ENCODE data around the gene RPS23. TPM values are rescaled to one million over a fixed set of nuclear protein-coding genes. Genes with fewer than 3 reads are reported as not detected.
"Not testable (repeated sequence)": the region's sequence is repeated elsewhere in the genome, so short reads cannot be mapped to it uniquely, and the experiment has no call there.

The RPS23 gene
- total RNA-seq, 2 donors from 2014 or later: 953 to 1,329 TPM

DNA sequence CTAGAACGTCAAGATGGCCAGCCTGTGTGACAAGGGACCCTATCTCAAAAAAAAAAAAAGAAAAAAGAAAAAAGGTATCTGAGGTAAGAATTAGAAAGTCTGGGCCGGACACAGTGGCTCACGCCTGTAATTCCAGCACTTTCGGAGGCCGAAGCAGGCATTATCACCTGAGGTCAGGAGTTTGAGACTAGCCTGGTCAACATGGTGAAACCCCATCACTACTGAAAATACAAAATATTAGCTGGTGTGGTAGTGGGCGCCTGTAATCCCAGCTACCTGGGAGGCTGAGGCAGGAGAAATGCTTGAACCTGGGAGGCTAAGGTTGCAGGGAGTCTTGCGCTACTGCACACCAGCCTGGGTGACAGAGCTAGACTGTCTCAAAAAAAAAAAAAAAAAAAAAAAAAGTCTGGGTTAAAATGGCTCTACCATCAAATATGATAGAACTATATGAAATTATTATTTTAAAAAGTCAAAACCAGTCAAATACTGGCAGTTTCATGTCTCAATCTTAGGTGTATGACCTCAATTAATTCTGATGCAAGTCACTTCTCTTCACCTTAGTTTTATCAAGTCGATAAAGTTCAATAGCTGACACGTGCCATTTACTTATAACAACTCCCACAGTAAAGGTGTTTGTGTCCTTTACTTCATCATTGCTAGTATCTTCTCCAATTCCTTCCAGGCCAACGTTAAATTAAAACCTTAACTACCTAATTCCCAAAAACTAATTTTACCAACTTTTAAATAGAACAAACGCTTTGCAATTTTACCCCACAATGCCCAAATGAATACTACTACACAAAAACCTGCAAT is 1.1 kb downstream of the RPS23 start:
- H3K27me3 ChIP-seq: no peaks in the 10 kb centered on the region
- 63 to 65% methylated on average over 11 of the region's 11 CpGs for WGBS, 2 donors
- peaks cover 23% of the 10 kb centered on the region for H3K4me1 ChIP-seq
- no peak for ATAC-seq
- TF ChIP-seq, protein P1, sequence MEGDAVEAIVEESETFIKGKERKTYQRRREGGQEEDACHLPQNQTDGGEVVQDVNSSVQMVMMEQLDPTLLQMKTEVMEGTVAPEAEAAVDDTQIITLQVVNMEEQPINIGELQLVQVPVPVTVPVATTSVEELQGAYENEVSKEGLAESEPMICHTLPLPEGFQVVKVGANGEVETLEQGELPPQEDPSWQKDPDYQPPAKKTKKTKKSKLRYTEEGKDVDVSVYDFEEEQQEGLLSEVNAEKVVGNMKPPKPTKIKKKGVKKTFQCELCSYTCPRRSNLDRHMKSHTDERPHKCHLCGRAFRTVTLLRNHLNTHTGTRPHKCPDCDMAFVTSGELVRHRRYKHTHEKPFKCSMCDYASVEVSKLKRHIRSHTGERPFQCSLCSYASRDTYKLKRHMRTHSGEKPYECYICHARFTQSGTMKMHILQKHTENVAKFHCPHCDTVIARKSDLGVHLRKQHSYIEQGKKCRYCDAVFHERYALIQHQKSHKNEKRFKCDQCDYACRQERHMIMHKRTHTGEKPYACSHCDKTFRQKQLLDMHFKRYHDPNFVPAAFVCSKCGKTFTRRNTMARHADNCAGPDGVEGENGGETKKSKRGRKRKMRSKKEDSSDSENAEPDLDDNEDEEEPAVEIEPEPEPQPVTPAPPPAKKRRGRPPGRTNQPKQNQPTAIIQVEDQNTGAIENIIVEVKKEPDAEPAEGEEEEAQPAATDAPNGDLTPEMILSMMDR (IDR thresholded peaks at IDR 0.05): no peak
- no peak for TF ChIP-seq POLR2A (IDR thresholded peaks at IDR 0.05)
- peak overlapping the region in 3 of 4 donors; percentile 78 to 87 (median 85) for H3K27ac ChIP-seq
- no peaks in the 10 kb centered on the region for H3K9me3 ChIP-seq
- H3K4me3 ChIP-seq: peak overlapping the region; percentile 77 to 95
- peaks cover 11 to 12% of the 10 kb centered on the region in 2 donors for H3K36me3 ChIP-seq (replicated peaks in 1 of 2; ENCODE audit: insufficient read depth in 1 of 2, low read depth in 2 of 2)
- intact Hi-C loops (cut with DNase I): no loop called here
- no peak for DNase-seq

DNA sequence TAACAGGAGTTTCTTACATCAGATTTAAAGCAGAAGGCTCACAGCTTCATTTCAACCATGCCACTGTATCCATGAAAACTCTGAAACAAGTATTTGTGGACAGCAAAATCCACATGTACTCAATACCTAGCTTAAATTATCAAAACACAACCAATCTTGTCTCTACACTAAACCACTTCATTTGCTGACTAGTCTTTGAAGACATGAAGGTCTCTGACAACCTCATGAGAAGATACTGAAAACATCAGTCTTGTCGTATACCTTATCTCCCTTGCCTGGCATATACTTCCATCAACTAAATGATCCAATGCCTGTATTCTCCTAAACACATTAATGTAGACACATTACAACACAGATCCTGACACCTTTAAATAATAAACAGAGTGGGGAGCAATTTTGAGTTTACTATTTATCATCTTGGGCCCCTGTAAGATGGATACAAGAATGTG is 2.9 kb downstream of the RPS23 start:
- Histone ChIP-seq H3K27ac (no peak overlapping the region), H3K27me3 (no peaks in the 10 kb centered on the region), H3K36me3 (replicated peaks in 1 of 2; ENCODE audit: insufficient read depth in 1 of 2, low read depth in 2 of 2) (peaks cover 11 to 12% of the 10 kb centered on the region in 2 donors), H3K4me3 (no peak overlapping the region), H3K4me1 (peaks cover 23% of the 10 kb centered on the region), H3K9me3 (no peaks in the 10 kb centered on the region)
- TF ChIP-seq, protein P1 (IDR thresholded peaks at IDR 0.05): no peak
- TF ChIP-seq POLR2A (IDR thresholded peaks at IDR 0.05): no peak
- ATAC-seq (no peak), DNase-seq (no peak)
- WGBS, 2 donors: 93 to 97% methylated on average over 1 of the region's 1 CpG
- intact Hi-C loops (cut with DNase I): no loop called here

DNA sequence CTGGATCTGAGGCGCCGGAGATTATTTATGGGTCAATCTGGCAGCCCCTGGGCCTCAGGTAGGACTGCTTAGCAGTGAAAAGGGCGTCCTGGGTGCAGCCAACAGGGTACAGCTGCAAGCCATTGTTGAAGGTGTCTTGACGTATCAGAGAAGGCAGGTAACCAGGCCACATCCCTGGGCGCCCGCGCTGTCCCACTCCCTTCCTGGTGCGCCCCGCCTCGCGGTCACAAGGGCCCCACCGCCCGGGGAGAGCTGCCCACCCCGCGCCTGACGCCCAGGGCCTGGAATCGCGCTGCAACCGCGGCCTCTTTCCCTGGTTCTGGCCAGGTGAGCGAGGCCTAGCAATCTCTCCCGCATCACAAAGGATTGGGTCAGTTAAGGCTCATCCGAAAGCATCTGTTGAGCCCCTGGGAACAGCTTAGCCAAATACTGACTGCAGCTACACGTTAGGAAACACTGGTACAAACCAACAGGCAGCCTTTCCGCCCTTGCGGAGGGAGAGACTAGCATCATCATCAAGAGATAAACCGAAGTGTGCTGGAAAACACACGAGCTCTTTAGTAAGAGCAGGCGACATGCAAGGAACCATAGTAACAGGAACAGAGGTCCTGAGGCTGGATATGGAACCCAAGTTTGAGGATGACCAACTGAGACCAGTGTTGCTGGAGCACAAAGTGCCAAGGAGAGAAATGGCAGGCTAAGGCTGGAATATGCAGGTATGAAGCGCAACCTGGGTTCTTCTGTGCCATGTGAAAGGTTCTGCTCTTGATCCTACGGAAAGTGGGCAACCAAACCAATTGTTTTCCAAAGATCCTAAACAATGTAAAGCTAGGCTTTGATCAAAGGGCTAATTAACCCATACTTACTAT is 3.6 kb downstream of the RPS23 start:
- Histone ChIP-seq H3K4me1 (peaks cover 23% of the 10 kb centered on the region), H3K9me3 (no peaks in the 10 kb centered on the region), H3K27ac (no peak overlapping the region), H3K4me3 (no peak overlapping the region), H3K27me3 (no peaks in the 10 kb centered on the region), H3K36me3 (replicated peaks in 1 of 2; ENCODE audit: insufficient read depth in 1 of 2, low read depth in 2 of 2) (peaks cover 11 to 12% of the 10 kb centered on the region in 2 donors)
- intact Hi-C loops (cut with DNase I): no loop called here
- no peak for ATAC-seq
- WGBS, 2 donors: 85 to 89% methylated on average over 15 to 31 of the region's 31 CpGs
- TF ChIP-seq POLR2A (IDR thresholded peaks at IDR 0.05): no peak
- TF ChIP-seq, protein P1 (IDR thresholded peaks at IDR 0.05): no peak
- DNase-seq: no peak

DNA sequence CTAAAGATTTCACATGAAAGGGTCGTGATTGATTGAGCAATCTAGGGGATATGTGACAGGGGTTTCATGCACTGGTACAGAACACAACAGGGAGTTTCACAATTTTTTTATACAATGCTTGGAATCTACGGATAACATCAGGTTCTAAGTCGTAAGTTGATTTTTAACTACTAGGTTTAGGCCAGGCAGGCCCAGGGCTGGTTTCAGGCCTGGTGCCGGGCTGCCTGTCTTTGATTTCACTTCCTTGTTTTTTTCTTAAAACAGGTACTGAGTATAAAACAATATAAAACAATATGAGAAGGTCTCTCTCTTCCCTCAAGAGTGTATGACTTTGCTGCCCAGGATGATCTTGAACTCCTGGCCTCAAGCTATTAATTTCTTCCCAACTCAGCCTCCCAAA is 4.7 kb downstream of the RPS23 start:
- intact Hi-C loops (cut with DNase I); H3K27me3 ChIP-seq; ATAC-seq; DNase-seq; H3K27ac ChIP-seq; H3K9me3 ChIP-seq; H3K4me3 ChIP-seq: not testable (repeated sequence)
- 77 to 89% methylated on average over 4 of the region's 4 CpGs for WGBS, 2 donors
- Histone ChIP-seq H3K36me3 (replicated peaks in 1 of 2; ENCODE audit: insufficient read depth in 1 of 2, low read depth in 2 of 2) (peaks cover 11 to 12% of the 10 kb centered on the region in 2 donors), H3K4me1 (peaks cover 15% of the 10 kb centered on the region)

DNA sequence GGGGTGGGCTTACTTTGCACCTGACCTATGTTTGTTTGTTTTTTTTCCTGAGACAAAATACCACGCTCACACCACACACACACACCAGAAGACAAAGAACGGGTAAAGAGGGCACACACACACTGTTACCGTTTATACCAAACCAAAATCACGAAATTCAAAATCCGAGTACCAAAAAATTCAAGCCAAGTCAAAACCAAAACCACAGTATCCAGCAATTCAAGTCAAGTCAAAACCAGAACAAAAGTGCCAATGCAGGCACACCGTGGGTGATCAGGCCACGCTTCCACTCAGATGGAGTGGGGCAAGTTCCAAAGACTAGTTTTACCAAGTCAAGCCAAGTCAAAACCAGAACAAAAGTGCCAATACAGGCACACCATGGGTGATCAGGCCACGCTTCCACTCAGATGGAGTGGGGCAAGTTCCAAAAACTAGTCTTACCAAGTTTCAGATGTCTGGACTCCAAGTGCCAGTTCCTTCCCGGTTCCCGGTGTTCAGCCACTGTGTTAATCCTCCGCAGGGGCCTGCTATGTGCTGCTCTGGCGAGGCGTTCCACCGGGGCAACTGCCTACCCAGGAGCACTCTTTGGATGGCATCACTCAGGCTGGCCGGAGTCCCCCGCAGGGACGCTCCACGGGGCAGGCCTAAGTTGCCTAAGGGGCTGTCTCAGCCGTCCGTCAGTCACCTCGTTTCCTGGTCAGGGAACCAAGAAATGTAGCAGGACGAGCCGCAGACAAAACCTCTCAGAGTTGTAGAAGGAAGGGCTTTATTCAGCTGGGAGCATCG is 5.4 kb downstream of the RPS23 start:
- Histone ChIP-seq H3K4me1 (peaks cover 15% of the 10 kb centered on the region), H3K36me3 (replicated peaks in 1 of 2; ENCODE audit: insufficient read depth in 1 of 2, low read depth in 2 of 2) (peaks cover 11 to 12% of the 10 kb centered on the region in 2 donors)
- H3K27me3 ChIP-seq; H3K9me3 ChIP-seq; intact Hi-C loops (cut with DNase I); H3K4me3 ChIP-seq; H3K27ac ChIP-seq; DNase-seq; ATAC-seq: not testable (repeated sequence)
- WGBS, 2 donors: 88 to 90% methylated on average over 20 to 24 of the region's 24 CpGs

DNA sequence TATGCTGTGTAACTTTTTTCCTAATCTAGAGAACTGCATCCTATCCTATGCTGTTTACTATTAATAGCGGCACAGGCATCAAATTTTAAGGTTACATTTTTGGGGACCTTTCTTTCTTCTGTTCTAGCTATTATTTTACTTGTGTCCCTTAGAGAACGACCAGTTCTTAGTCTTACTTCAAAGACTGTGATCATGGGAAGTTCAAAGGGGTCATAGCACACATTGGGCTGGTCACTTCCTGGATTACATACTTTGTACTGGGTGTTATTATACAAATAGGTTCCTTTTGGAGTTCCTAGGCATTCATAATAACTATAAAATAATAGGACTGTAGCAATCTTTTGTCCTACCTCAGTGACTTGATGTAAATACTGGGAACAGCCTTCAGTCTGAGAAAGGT is 8.8 kb downstream of the RPS23 start:
- intact Hi-C loops (cut with DNase I); H3K27me3 ChIP-seq; H3K36me3 ChIP-seq (replicated peaks in 1 of 2; ENCODE audit: insufficient read depth in 1 of 2, low read depth in 2 of 2); H3K4me1 ChIP-seq; H3K4me3 ChIP-seq; H3K27ac ChIP-seq; ATAC-seq; DNase-seq; H3K9me3 ChIP-seq: not testable (repeated sequence)
- WGBS, 2 donors: 89 to 95% methylated on average over 2 of the region's 2 CpGs

DNA sequence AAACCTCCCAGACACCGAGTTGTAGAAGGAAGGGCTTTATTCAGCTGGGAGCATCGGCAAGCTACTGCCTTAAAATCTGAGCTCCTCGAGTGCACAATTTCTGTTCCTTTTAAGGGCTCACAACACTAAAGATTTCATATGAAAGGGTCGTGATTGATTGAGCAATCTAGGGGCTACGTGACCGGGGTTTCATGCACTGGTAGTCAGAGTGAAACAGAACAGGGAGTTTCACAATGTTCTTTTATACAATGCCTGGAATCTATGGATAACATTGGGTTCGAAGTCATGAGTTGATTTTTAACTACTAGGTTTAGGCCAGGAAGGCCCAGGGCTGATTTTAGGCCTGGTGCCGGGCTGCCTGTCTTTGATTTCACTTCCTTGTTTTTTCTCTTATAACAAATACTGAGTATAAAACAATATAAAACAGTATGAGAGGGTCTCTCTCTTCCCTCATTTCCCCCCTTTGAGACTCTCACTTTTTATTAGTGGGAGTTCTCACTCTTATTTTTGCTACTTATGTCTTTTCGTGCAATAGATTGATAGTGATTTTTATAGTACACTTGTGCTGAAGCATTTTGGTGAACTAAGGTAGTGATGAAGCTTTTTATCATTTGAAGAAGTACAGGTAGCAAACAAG is 10.7 kb downstream of the RPS23 start:
- intact Hi-C loops (cut with DNase I); DNase-seq; ATAC-seq; H3K27me3 ChIP-seq; H3K27ac ChIP-seq; H3K9me3 ChIP-seq; H3K36me3 ChIP-seq (replicated peaks in 1 of 2; ENCODE audit: insufficient read depth in 1 of 2, low read depth in 2 of 2); H3K4me3 ChIP-seq; H3K4me1 ChIP-seq: not testable (repeated sequence)
- 89 to 99% methylated on average over 8 to 9 of the region's 9 CpGs for WGBS, 2 donors

Measured in body of pancreas (tissue), 4 donors.